Erythroblast (primary cell): ENCODE results near the gene PSMD11.

Experiments
- GATA1 ChIP-seq: IDR thresholded peaks from 2 replicates; pipeline ENCODE4 v1.6.1; 2011; ENCODE audit warnings: low read depth, mild to moderate bottlenecking, control low read depth, low read length, moderate library complexity
- POLR2A ChIP-seq: IDR thresholded peaks from 2 replicates; pipeline ENCODE4 v1.6.1; 2011; ENCODE audit warnings: mild to moderate bottlenecking, low read length

DNA sequence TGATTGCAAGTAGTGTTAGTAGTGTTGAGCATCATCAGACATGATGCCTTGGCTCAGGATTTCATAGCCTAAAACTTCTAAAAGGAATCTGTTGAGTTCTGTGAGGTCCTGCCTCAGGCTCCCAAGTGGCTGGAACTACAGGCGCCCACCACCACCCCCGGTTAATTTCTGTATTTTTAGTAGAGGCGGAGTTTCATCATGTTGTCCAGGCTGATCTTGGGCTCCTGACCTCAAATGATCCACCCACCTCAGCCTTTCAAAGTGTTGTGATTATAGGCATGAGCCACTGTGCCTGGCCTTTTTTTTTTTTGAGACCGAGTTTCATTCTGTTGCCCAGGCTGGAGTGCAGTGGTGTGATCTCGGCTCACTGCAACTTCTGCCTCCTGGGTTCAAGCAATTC, 5.7 kb downstream of the PSMD11 start:
- no peak for TF ChIP-seq POLR2A
- TF ChIP-seq GATA1: no peak
